T-helper 17 cell (primary cell): ENCODE data around the gene CAGE1. TPM values are rescaled to one million over a fixed set of nuclear protein-coding genes. Genes with fewer than 3 reads are reported as not detected.
A peak's percentile ranks its signal among the peaks of the same experiment; 100 is the strongest.

Source experiments
- ATAC-seq: fragments of 150-1000 bp; cut with Tn5 transposase; 2 replicates; pipeline ENCODE4 v1.10.0; 2021; ENCODE audit warnings: mild to moderate bottlenecking, moderate library complexity
- DNase-seq, 3 donors: peaks; one replicate each; pipeline versions ENCODE4 v3.0.0 to v3.0.0-alpha.2; 2020 to 2021
- H3K9me3 ChIP-seq: one replicate; pipeline ENCODE4 v1.7.0; 2013; ENCODE audit warnings: low read length, mild to moderate bottlenecking; ENCODE audit not compliant: control insufficient read depth, poor library complexity, severe bottlenecking
- H3K27ac Mint-ChIP-seq: one replicate; pipeline ENCODE4 v1.8.0; 2022; ENCODE audit warnings: mild to moderate bottlenecking, moderate library complexity, mixed read lengths
- H3K27me3 Mint-ChIP-seq: one replicate; pipeline ENCODE4 v1.8.0; 2022; ENCODE audit warnings: mixed read lengths
- H3K36me3 Mint-ChIP-seq: one replicate; pipeline ENCODE4 v1.8.0; 2022; ENCODE audit warnings: low read depth, mixed read lengths
- H3K4me1 Mint-ChIP-seq: one replicate; pipeline ENCODE4 v1.8.0; 2022; ENCODE audit warnings: mild to moderate bottlenecking, mixed read lengths
- H3K4me3 Mint-ChIP-seq: one replicate; pipeline ENCODE4 v1.8.0; 2022; ENCODE audit warnings: mild to moderate bottlenecking, moderate library complexity, mixed read lengths
- total RNA-seq, 4 donors: library from RNA in 2 of 4; stranded (reverse) in 2 of 4; gene quantifications; one replicate each; pipeline ENCODE4 v1.2.3 and lab custom pipeline; 2022 to 2026

CAGE1 gene
- under 1 TPM; 0.57 to 0.60 TPM for total RNA-seq
- total RNA-seq (lab: John Stamatoyannopoulos, UW) = 0.58 to 5.4 reads per million in 2 donors

- H3K4me3 Mint-ChIP-seq = peak within 1 kb of the TSS; percentile 88
- no peaks in the 10 kb centered on the region for H3K9me3 ChIP-seq
- H3K27ac Mint-ChIP-seq = peak within 1 kb of the TSS; percentile 99
- peaks cover 41% of the 10 kb centered on the region for H3K4me1 Mint-ChIP-seq
- H3K36me3 Mint-ChIP-seq = peaks cover 6% of the 10 kb centered on the region
- DNase-seq (peak; percentile 89 to 91 (median 91)), ATAC-seq (peak; percentile 91)
- H3K27me3 Mint-ChIP-seq = no peaks in the 10 kb centered on the region
Observed at GRCh38 chr6:7389451-7390225, at the start of gene CAGE1, which contains the start of gene RIOK1. Gene CAGE1 (minus strand): TSS chr6:7389742. CDS start chr6:7387173, 2,569 bp downstream. Gene RIOK1 (plus strand): TSS chr6:7389808. CDS start chr6:7390003, 195 bp downstream.

GRCh38 chr6:7439228-7439627, 49.7 kb upstream of the CAGE1 start:
- H3K4me1 Mint-ChIP-seq = peaks cover 3% of the 10 kb centered on the region
- peaks cover 5% of the 10 kb centered on the region for H3K27me3 Mint-ChIP-seq
- no peaks in the 10 kb centered on the region for H3K36me3 Mint-ChIP-seq
- H3K27ac Mint-ChIP-seq = no peak overlapping the region
- ATAC-seq (no peak), DNase-seq (no peak)
- H3K4me3 Mint-ChIP-seq = no peak overlapping the region
- no peaks in the 10 kb centered on the region for H3K9me3 ChIP-seq

GRCh38 chr6:7438011-7438410, 48.5 kb upstream of the CAGE1 start:
- H3K9me3 ChIP-seq = no peaks in the 10 kb centered on the region
- no peak overlapping the region for H3K4me3 Mint-ChIP-seq
- peaks cover 3% of the 10 kb centered on the region for H3K4me1 Mint-ChIP-seq
- DNase-seq = no peak
- no peak overlapping the region for H3K27ac Mint-ChIP-seq
- no peaks in the 10 kb centered on the region for H3K36me3 Mint-ChIP-seq
- peaks cover 7% of the 10 kb centered on the region for H3K27me3 Mint-ChIP-seq
- ATAC-seq = no peak

GRCh38 chr6:7434672-7435071, 45.1 kb upstream of the CAGE1 start:
- H3K4me1 Mint-ChIP-seq = peaks cover 2% of the 10 kb centered on the region
- H3K9me3 ChIP-seq = no peaks in the 10 kb centered on the region
- H3K4me3 Mint-ChIP-seq = no peak overlapping the region
- H3K27me3 Mint-ChIP-seq = peaks cover 22% of the 10 kb centered on the region
- ATAC-seq (no peak), DNase-seq (no peak)
- H3K36me3 Mint-ChIP-seq = no peaks in the 10 kb centered on the region
- H3K27ac Mint-ChIP-seq = no peak overlapping the region

- H3K27me3 Mint-ChIP-seq = peaks cover 22% of the 10 kb centered on the region
- H3K27ac Mint-ChIP-seq = no peak overlapping the region
- DNase-seq = no peak
- no peaks in the 10 kb centered on the region for H3K4me1 Mint-ChIP-seq
- H3K9me3 ChIP-seq = no peaks in the 10 kb centered on the region
- H3K36me3 Mint-ChIP-seq = no peaks in the 10 kb centered on the region
- no peak for ATAC-seq
- H3K4me3 Mint-ChIP-seq = no peak overlapping the region
Observed at GRCh38 chr6:7433121-7433617, 43.6 kb upstream of the CAGE1 start.

- no peak overlapping the region for H3K4me3 Mint-ChIP-seq
- no peaks in the 10 kb centered on the region for H3K36me3 Mint-ChIP-seq
- no peaks in the 10 kb centered on the region for H3K4me1 Mint-ChIP-seq
- DNase-seq (no peak), ATAC-seq (no peak)
- H3K27me3 Mint-ChIP-seq = peaks cover 22% of the 10 kb centered on the region
- no peaks in the 10 kb centered on the region for H3K9me3 ChIP-seq
- no peak overlapping the region for H3K27ac Mint-ChIP-seq
Observed at GRCh38 chr6:7432391-7433120, 43.0 kb upstream of the CAGE1 start.

GRCh38 chr6:7431674-7432390, 42.3 kb upstream of the CAGE1 start:
- Mint-ChIP-seq H3K4me1 (no peaks in the 10 kb centered on the region), H3K27me3 (peaks cover 22% of the 10 kb centered on the region), H3K4me3 (no peak overlapping the region), H3K27ac (no peak overlapping the region), H3K36me3 (no peaks in the 10 kb centered on the region)
- DNase-seq = no peak
- no peaks in the 10 kb centered on the region for H3K9me3 ChIP-seq
- no peak for ATAC-seq

- Mint-ChIP-seq H3K36me3 (no peaks in the 10 kb centered on the region), H3K27me3 (peaks cover 22% of the 10 kb centered on the region), H3K27ac (no peak overlapping the region), H3K4me3 (no peak overlapping the region), H3K4me1 (no peaks in the 10 kb centered on the region)
- DNase-seq (no peak), ATAC-seq (no peak)
- H3K9me3 ChIP-seq = no peaks in the 10 kb centered on the region
Observed at GRCh38 chr6:7431313-7431673, 41.8 kb upstream of the CAGE1 start.

GRCh38 chr6:7426447-7427169, 37.1 kb upstream of the CAGE1 start:
- no peak overlapping the region for H3K27ac Mint-ChIP-seq
- peaks cover 2% of the 10 kb centered on the region for H3K4me1 Mint-ChIP-seq
- H3K36me3 Mint-ChIP-seq = peaks cover 2% of the 10 kb centered on the region
- H3K4me3 Mint-ChIP-seq = no peak overlapping the region
- H3K27me3 Mint-ChIP-seq = peaks cover 5% of the 10 kb centered on the region
- no peaks in the 10 kb centered on the region for H3K9me3 ChIP-seq
- no peak for DNase-seq
- ATAC-seq = no peak

GRCh38 chr6:7425808-7426190, 36.3 kb upstream of the CAGE1 start:
- ATAC-seq (no peak), DNase-seq (no peak)
- Mint-ChIP-seq H3K4me3 (no peak overlapping the region), H3K27me3 (no peaks in the 10 kb centered on the region), H3K4me1 (peaks cover 2% of the 10 kb centered on the region), H3K36me3 (peaks cover 2% of the 10 kb centered on the region), H3K27ac (no peak overlapping the region)
- H3K9me3 ChIP-seq = no peaks in the 10 kb centered on the region

GRCh38 chr6:7424967-7425807, 35.6 kb upstream of the CAGE1 start:
- peaks cover 2% of the 10 kb centered on the region for H3K4me1 Mint-ChIP-seq
- peaks cover 2% of the 10 kb centered on the region for H3K36me3 Mint-ChIP-seq
- H3K4me3 Mint-ChIP-seq = no peak overlapping the region
- ATAC-seq (no peak), DNase-seq (no peak)
- no peaks in the 10 kb centered on the region for H3K9me3 ChIP-seq
- no peaks in the 10 kb centered on the region for H3K27me3 Mint-ChIP-seq
- no peak overlapping the region for H3K27ac Mint-ChIP-seq

GRCh38 chr6:7424058-7424457, 34.5 kb upstream of the CAGE1 start:
- no peak overlapping the region for H3K4me3 Mint-ChIP-seq
- H3K4me1 Mint-ChIP-seq = peaks cover 2% of the 10 kb centered on the region
- H3K9me3 ChIP-seq = no peaks in the 10 kb centered on the region
- ATAC-seq (no peak), DNase-seq (no peak)
- H3K36me3 Mint-ChIP-seq = peaks cover 2% of the 10 kb centered on the region
- H3K27me3 Mint-ChIP-seq = no peaks in the 10 kb centered on the region
- no peak overlapping the region for H3K27ac Mint-ChIP-seq
